ENCODE results near the gene DBNL. TPM values are rescaled to one million over a fixed set of nuclear protein-coding genes. Genes with fewer than 3 reads are reported as not detected.
"Not testable (repeated sequence)": the region's sequence is repeated elsewhere in the genome, so short reads cannot be mapped to it uniquely, and the experiment has no call there.

The DBNL gene
- total RNA-seq, 2 experiments from 2014 or later, result 148 to 153 TPM

DNA sequence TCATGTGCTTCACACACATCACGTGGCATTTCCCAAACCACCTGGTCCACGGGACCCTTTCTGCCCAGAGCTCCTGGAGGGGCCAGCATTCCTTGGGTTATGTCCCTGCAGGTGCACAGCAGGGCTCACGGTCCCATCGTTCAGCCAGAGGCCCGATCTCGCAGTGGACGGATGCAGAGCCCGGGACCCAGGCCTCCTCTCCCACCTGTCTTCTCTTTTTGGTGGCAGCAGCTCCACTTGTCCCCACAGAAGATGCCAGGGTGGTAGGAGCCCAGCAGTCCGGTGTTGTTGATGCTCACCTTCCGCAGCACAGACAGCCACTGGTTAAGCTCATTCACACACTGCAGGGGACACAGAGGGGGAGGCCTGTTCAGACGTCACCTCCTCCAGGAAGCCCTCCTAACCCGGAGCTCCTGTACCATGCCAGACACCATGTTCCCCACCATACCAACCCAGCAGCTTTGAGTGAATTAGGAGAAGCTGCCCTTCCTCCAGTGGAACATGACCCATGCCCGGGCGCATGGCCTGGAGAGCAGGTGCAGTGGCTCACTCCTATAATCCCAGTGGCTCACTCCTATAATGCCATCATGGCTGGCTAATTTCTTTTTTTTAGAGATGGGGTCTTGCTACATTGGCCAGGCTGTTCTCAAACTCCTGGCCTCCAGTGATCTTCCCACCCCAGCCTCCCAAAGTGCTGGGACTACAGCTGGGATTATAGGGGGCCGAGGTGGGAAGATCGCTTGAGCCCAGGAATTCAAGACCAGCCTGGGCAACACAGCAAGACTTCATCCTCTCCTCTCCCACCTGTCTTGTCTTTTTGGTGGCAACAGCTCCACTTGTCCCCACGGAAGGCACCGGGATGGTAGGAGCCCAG, 10.3 kb upstream of the DBNL start:
- not testable (repeated sequence) for ATAC-seq; H3K4me3 Mint-ChIP-seq; H3K36me3 Mint-ChIP-seq; H3K9me3 Mint-ChIP-seq (ENCODE audit: low read depth); H3K27ac Mint-ChIP-seq; H3K4me1 Mint-ChIP-seq; DNase-seq; H3K27me3 Mint-ChIP-seq
- CTCF ChIA-PET, result interaction anchor here (1.1 kb wide), 1 partner anchor 14 kb away, joined by 3 read pairs; no protein-coding TSS in a partner anchor

DNA sequence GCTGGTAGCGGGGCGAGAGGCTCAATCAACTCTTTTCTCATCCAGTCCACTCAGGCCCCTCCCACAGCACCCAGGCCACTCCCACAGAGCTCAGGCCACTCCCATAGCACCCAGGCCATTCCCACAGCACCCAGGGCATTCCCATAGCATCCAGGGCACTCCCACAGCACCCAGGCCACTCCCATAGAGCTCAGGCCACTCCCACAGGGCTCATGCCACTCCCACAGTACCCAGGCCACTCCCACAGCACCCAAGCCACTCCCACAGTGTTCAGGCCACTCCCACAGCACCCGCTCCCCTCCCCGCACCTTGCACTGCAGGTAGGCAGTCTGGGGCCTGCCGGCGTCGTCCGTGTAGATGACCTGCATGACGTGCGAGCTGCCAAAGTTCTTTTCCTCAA, 8.1 kb upstream of the DBNL start:
- CTCF ChIA-PET; H3K27me3 Mint-ChIP-seq; H3K4me1 Mint-ChIP-seq; H3K4me3 Mint-ChIP-seq; H3K36me3 Mint-ChIP-seq; H3K27ac Mint-ChIP-seq; H3K9me3 Mint-ChIP-seq (ENCODE audit: low read depth); DNase-seq: not testable (repeated sequence)
- peak; percentile 13 for ATAC-seq

DNA sequence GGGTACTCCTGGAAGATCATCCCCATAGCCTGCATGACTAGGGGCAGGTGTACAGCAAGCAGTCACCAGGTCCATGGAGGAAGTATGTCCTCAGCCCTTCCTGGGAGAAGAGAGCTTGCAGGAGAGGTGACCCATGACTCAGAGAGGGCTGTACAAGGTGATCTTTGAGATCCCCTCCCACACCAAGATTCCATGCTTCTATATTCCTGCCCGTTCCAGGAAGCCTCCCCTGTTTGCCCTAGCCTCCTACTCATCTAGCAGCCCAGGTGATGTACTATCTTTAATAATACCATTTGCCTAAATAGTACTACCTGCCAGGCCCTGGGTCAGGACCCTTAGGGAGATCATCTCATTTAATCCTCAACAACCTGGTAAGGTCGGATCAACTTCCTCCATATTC, 6.6 kb upstream of the DBNL start:
- H3K4me3 Mint-ChIP-seq; CTCF ChIA-PET; H3K9me3 Mint-ChIP-seq (ENCODE audit: low read depth); H3K27ac Mint-ChIP-seq; H3K27me3 Mint-ChIP-seq; H3K4me1 Mint-ChIP-seq; H3K36me3 Mint-ChIP-seq; DNase-seq; ATAC-seq: not testable (repeated sequence)

DNA sequence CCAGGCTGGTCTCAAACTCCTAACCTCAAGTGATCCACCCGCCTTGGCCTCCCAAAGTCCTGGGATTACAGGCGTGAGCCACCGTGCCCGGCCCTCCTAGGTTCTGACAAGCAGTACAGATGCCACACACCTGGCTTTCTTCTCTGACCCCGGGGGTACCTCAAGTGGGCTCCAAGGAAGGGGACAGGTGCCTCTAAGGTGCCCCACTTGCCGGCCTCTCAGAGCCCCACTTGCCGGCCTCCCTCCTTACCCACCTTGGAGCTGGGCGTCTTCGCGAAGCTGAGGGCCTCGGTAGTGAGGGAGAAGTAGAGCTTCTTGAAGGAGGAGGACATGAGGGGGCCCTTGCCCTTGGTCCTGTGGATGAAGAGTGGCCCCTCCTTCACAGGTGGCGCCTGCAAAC, 5.9 kb upstream of the DBNL start:
- DNase-seq; H3K4me3 Mint-ChIP-seq; H3K9me3 Mint-ChIP-seq (ENCODE audit: low read depth); H3K27me3 Mint-ChIP-seq; ATAC-seq; H3K36me3 Mint-ChIP-seq; H3K27ac Mint-ChIP-seq; CTCF ChIA-PET: not testable (repeated sequence)
- peaks cover 11% of the 10 kb centered on the region for H3K4me1 Mint-ChIP-seq

DNA sequence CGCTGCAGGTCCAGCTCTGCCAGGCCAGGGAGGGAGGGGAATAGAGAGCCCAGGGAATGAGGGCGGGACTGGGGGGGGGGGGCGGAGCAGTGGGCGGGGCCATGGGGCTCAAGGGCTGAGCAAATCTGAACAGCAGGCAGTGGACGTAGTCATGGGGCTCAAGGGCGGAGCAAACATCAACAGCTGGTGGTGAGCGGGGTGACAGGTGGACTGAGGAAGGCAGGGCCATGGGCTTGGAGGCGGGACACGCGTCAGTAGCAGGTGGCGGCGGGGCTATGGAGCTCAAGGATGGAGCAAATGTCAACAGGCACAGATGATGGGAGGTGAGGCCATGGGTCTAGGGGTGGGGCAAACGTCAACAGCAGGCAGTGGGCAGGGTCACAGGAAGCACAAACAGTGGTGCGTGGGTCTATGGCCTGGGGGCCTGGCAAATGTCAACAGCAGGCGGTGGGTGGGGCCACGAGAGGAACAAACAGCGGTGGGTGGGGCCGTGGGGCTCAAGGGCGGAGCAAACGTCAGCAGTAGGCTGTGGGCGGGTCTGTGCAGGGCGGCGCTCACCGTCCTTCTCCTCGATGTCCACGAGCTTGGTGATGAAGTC, 5.4 kb upstream of the DBNL start:
- peak overlapping the region; percentile 82 for H3K27ac Mint-ChIP-seq
- peak; percentile 75 for ATAC-seq
- H3K4me1 Mint-ChIP-seq, result peaks cover 16% of the 10 kb centered on the region
- CTCF ChIA-PET; H3K9me3 Mint-ChIP-seq (ENCODE audit: low read depth); H3K27me3 Mint-ChIP-seq; H3K36me3 Mint-ChIP-seq: not testable (repeated sequence)
- H3K4me3 Mint-ChIP-seq, result peak overlapping the region; percentile 50
- peak; percentile 93 for DNase-seq

DNA sequence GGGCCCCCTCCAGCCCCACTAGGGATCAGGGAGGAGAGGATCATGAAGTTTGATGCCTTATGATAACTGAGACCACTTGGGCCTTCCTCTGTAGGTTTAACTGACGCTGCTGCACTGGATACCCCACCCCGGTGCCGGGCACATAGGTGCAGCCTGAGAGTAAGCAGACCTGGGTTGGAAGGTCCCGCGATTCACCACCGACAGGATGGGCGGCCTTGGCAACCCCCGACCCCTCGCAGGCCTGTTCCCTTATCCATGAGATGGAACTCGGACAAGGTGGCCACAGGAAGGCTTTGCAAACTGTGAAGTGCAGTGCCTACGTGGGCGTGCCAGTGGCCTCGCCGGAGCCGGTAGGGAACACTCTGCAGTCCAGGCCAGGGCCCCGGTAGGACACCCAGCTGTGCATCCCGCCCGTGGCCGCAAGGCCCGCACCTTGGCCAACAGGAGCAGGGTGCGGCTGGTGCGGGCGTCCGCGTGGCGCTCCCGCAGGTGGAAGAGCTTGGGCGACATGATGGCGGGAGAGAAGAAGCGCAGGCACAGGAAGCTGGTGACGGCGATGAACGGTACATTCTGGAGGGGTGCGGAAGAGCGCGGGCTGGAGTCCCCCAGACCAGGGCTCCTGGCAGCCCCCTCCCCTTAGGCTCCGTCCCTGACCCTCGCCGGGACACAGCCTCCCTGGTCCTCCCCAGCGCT, 4.6 kb upstream of the DBNL start:
- H3K4me1 Mint-ChIP-seq, result peaks cover 17% of the 10 kb centered on the region
- H3K4me3 Mint-ChIP-seq, result peak overlapping the region; percentile 79
- ATAC-seq, result peak; percentile 40
- H3K9me3 Mint-ChIP-seq (ENCODE audit: low read depth); H3K27me3 Mint-ChIP-seq; DNase-seq; CTCF ChIA-PET; H3K36me3 Mint-ChIP-seq: not testable (repeated sequence)
- peak overlapping the region; percentile 81 for H3K27ac Mint-ChIP-seq

DNA sequence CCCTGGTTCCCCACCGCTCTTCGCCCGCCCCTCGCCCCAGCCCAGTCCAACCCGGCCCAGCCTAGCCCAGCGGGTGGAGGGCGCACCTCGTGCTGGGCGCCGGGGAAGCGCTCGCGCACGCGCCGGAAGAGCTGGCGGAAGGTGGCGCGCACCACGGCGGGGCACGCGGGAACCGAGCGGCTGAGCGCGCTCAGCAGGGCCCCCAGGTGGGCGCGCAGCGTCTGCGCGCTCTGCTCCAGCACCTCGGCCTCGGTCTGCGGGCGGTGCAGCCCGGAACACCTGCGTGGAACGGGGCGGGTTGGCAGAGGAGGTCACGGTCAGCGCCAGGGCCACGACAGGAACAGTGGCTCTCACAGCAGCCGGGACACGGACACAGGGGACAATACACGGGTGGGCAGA, 4.0 kb upstream of the DBNL start:
- ATAC-seq (peak; percentile 62), DNase-seq (peak; percentile 77)
- H3K9me3 Mint-ChIP-seq (ENCODE audit: low read depth); H3K36me3 Mint-ChIP-seq; H3K27me3 Mint-ChIP-seq: not testable (repeated sequence)
- CTCF ChIA-PET, result interaction anchor here (1.0 kb wide), 1 partner anchor 21 kb away, joined by 3 read pairs; no protein-coding TSS in a partner anchor
- Mint-ChIP-seq H3K4me1 (peaks cover 18% of the 10 kb centered on the region), H3K27ac (peak overlapping the region; percentile 89), H3K4me3 (peak overlapping the region; percentile 79)

DNA sequence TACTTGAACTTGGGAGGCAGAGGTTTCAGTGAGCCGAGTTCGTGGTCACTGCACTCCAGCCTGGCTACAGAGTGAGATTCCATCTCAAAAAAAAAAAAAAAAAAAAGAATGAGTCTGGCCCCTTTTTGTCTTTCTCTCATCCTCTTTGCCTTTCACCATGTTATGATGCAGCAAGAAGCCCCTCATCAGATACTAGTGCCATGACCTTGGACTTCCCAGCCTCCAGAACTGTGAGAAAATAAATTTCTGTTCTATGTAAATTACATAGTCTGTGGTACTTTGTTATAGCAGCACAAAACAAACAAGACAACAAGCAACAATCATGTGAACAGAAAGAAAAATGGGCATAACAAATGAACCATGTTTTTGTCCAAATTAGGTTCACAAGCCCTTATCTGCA, 2.3 kb upstream of the DBNL start:
- DNase-seq (no peak), ATAC-seq (no peak)
- peak overlapping the region; percentile 4 for H3K4me3 Mint-ChIP-seq
- no peaks in the 10 kb centered on the region for H3K9me3 Mint-ChIP-seq (ENCODE audit: low read depth)
- H3K27ac Mint-ChIP-seq, result peak overlapping the region; percentile 29
- H3K36me3 Mint-ChIP-seq, result peaks cover 23% of the 10 kb centered on the region
- H3K4me1 Mint-ChIP-seq, result peaks cover 35% of the 10 kb centered on the region
- H3K27me3 Mint-ChIP-seq, result no peaks in the 10 kb centered on the region
- CTCF ChIA-PET, result no interaction called here

DNA sequence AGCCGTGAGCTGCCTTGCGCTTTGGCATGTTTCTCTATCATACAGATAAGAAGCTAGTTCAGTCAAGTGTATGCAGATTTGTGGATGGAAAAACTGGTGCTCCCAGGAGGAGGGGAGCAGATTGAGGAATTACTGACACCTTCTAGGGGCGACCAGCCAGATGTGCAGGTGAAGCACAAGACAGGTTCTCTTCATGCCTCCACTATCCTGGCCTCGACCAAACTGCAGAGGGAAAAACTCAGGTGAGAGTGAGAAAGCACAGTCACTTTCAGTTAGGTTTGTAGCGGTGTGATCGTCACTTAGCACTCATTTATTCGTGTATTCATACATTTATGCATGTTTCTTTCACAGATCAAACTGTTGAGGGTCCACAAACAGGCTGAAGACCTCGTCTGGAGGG, 600 bp upstream of the DBNL start:
- H3K27me3 Mint-ChIP-seq, result no peaks in the 10 kb centered on the region
- H3K27ac Mint-ChIP-seq, result peak overlapping the region; percentile 87
- peak overlapping the region; percentile 92 for H3K4me3 Mint-ChIP-seq
- no peak for ATAC-seq
- no peaks in the 10 kb centered on the region for H3K9me3 Mint-ChIP-seq (ENCODE audit: low read depth)
- DNase-seq, result no peak
- CTCF ChIA-PET, result interaction anchor here (1.1 to 1.4 kb wide), 3 partner anchors 18 to 40 kb away, joined by 3 to 4 read pairs (median 3); no protein-coding TSS in a partner anchor
- peaks cover 47% of the 10 kb centered on the region for H3K4me1 Mint-ChIP-seq
- H3K36me3 Mint-ChIP-seq, result peaks cover 29% of the 10 kb centered on the region

DNA sequence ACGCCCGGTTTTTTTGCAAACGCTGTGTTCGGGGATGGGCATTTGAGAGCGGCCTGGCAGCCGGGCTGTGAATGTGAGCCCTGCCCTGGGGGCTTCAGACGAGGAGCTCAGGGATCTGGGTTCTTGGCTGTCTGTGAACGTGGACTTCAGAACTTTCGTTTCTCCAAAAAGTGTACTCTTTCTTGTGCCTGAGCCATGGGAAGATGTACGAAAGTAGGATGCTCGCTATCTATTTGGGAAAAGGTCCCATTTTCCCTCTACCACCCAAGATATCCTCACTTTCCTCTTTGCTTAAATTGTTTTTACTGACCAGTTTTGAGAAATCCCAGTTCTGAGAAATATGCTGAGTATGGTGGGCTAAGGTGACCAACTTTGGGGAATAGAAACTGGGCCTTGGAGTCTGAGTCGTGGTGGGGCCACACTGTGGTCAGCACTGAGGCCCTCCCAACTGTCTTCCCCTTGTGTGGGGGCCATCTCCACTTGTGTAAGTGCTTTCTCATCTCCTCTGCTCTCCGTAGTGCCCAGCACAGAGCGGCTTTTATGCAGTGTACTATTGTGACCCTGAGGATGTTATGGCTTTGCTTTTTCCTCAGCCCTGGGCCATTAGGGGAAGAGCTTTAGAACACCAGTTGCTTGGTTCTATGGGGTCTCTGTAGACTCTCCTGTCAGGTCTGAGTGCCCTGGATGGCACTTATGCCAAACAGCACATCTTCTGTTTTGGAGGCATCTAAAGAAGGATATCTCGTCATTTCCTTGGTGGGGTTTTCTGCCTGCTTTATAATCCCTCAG, 918 bp downstream of the DBNL start:
- peaks cover 31% of the 10 kb centered on the region for H3K36me3 Mint-ChIP-seq
- H3K4me3 Mint-ChIP-seq, result peak overlapping the region; percentile 92
- ATAC-seq (no peak), DNase-seq (peak; percentile 45)
- H3K27ac Mint-ChIP-seq, result peak overlapping the region; percentile 87
- H3K9me3 Mint-ChIP-seq (ENCODE audit: low read depth), result no peaks in the 10 kb centered on the region
- peaks cover 53% of the 10 kb centered on the region for H3K4me1 Mint-ChIP-seq
- CTCF ChIA-PET, result no interaction called here
- H3K27me3 Mint-ChIP-seq, result no peaks in the 10 kb centered on the region

DNA sequence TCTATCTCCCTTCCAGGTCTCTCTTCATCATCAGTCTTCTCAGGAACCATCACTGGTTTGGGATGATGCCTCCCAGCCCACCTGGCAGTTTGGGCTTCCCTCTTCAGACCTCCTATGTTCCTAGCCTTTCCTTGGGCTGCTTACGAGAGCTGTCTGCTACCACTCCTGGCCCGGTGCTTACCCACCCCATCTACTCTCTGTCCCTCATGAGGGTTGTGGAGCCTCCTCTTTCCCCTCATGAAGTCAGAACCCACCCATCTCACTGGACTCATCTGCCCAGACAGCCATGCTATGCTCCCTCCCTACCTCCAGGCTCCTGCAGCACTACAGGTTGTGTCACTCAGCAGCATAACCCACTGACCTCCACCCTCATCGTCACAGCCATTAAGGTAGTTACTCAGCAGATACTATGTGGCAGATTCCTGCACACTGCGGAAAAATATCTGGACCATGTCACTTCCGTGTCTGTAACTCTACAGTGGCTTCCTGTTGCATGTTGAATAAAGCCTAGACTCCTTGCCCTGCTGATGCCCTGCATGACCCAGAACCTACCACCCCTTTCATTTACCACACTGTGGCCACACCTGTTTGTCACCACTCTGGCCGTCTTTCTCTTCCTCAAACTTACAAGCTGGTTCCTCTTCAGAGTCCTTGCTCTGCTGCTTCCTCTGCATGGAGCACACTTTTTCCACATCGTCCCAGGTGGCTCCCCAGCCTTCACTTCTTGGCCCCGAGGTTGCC, 2.0 kb downstream of the DBNL start:
- Mint-ChIP-seq H3K27me3 (no peaks in the 10 kb centered on the region), H3K36me3 (peaks cover 40% of the 10 kb centered on the region), H3K27ac (peak overlapping the region; percentile 87), H3K4me3 (peak overlapping the region; percentile 92), H3K9me3 (ENCODE audit: low read depth) (no peaks in the 10 kb centered on the region), H3K4me1 (peaks cover 58% of the 10 kb centered on the region)
- ATAC-seq (peak; percentile 38), DNase-seq (peak; percentile 71)
- CTCF ChIA-PET, result interaction anchor here (1.5 kb wide), 1 partner anchor 26 kb away, joined by 3 read pairs; no protein-coding TSS in a partner anchor

DNA sequence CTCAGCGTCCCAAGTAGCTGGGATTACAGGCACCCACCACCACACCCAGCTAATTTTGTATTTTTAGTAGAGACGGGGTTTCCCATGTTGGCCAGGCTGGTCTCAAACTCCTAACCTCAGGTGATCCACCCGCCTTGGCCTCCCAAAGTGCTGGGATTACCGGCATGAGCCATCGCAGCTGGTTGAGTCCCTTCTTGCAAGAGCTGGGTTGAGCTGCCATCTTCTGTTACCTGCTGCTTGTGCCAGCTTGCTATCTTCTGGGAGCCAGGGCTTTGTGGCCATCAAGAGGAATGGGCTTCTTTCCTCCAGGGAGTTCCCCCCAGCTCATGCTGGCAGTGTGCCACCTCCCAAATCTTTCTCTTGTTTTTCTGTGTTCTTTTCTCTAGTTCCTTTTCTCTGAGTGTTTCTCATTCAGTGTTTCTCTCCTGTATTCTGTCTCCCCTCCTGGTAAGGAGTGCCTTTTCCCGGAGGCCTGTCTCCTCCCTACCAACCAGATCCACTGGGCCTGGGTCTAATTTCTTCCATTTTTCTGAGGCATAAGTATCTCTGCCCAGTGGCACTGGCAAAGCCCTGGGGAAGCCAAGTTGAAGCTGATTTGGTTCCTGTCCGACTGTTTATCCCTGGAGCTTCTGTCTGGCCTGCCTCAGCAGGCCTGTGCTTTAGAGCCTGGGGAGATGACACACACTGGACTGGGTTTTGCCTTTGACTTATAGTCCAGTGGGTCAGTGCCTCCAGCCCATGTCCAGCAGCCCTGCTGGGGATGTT, 3.7 kb downstream of the DBNL start:
- H3K27me3 Mint-ChIP-seq, result no peaks in the 10 kb centered on the region
- no peak overlapping the region for H3K4me3 Mint-ChIP-seq
- peaks cover 62% of the 10 kb centered on the region for H3K4me1 Mint-ChIP-seq
- no peak for ATAC-seq
- H3K36me3 Mint-ChIP-seq, result peaks cover 51% of the 10 kb centered on the region
- H3K9me3 Mint-ChIP-seq (ENCODE audit: low read depth), result no peaks in the 10 kb centered on the region
- CTCF ChIA-PET, result no interaction called here
- peak overlapping the region; percentile 34 for H3K27ac Mint-ChIP-seq
- peak; percentile 23 for DNase-seq
